ENCODE data around the gene ATP8A2. TPM values are rescaled to one million over a fixed set of nuclear protein-coding genes. Genes with fewer than 3 reads are reported as not detected.

ATP8A2 gene
- total and polyA plus RNA-seq, 2 donors: 1.1 to 1.5 TPM

- no peak overlapping the region for H3K4me3 ChIP-seq (ENCODE audit: low read length in 2 of 2)
- H3K4me1 ChIP-seq (ENCODE audit: control insufficient read depth in 2 of 2, insufficient read depth in 2 of 2, low read length in 2 of 2): peaks cover 0 to 23% of the 10 kb centered on the region in 2 donors
- no peaks in the 10 kb centered on the region for H3K9me3 ChIP-seq (ENCODE audit: control insufficient read depth in 2 of 2, insufficient read depth in 1 of 2, low read length in 1 of 2)
- H3K27ac ChIP-seq (ENCODE audit: low read depth in 1 of 2, low read length in 1 of 2): no peak overlapping the region
- no peak for DNase-seq (ENCODE audit: low read depth in 6 of 9, low spot score in 9 of 9)
- H3K36me3 ChIP-seq (ENCODE audit: control insufficient read depth in 2 of 2, insufficient read depth in 2 of 2, low read length in 1 of 2): no peaks in the 10 kb centered on the region
- H3K27me3 ChIP-seq (ENCODE audit: control insufficient read depth in 2 of 2, insufficient read depth in 1 of 2, low read length in 1 of 2): peaks cover 0 to 2% of the 10 kb centered on the region in 2 donors
- 87% methylated on average over 6 of the region's 6 CpGs for WGBS
Observed at GRCh38 chr13:26017932-26018665, 646.3 kb downstream of the ATP8A2 start.

- Histone ChIP-seq H3K27me3 (ENCODE audit: control insufficient read depth in 2 of 2, insufficient read depth in 1 of 2, low read length in 1 of 2) (peaks cover 0 to 5% of the 10 kb centered on the region in 2 donors), H3K4me3 (ENCODE audit: low read length in 2 of 2) (no peak overlapping the region), H3K9me3 (ENCODE audit: control insufficient read depth in 2 of 2, insufficient read depth in 1 of 2, low read length in 1 of 2) (no peaks in the 10 kb centered on the region), H3K4me1 (ENCODE audit: control insufficient read depth in 2 of 2, insufficient read depth in 2 of 2, low read length in 2 of 2) (peaks cover 0 to 20% of the 10 kb centered on the region in 2 donors), H3K27ac (ENCODE audit: low read depth in 1 of 2, low read length in 1 of 2) (no peak overlapping the region), H3K36me3 (ENCODE audit: control insufficient read depth in 2 of 2, insufficient read depth in 2 of 2, low read length in 1 of 2) (no peaks in the 10 kb centered on the region)
- DNase-seq (ENCODE audit: low read depth in 6 of 9, low spot score in 9 of 9): no peak
- WGBS: 91% methylated on average over 7 of the region's 7 CpGs
Observed at GRCh38 chr13:26019251-26019650, 647.5 kb downstream of the ATP8A2 start.

- no peak for DNase-seq (ENCODE audit: low read depth in 6 of 9, low spot score in 9 of 9)
- H3K27me3 ChIP-seq (ENCODE audit: control insufficient read depth in 2 of 2, insufficient read depth in 1 of 2, low read length in 1 of 2): peaks cover 0 to 13% of the 10 kb centered on the region in 2 donors
- H3K4me1 ChIP-seq (ENCODE audit: control insufficient read depth in 2 of 2, insufficient read depth in 2 of 2, low read length in 2 of 2): peaks cover 0 to 20% of the 10 kb centered on the region in 2 donors
- WGBS: 70% methylated on average over 22 of the region's 22 CpGs
- no peaks in the 10 kb centered on the region for H3K36me3 ChIP-seq (ENCODE audit: control insufficient read depth in 2 of 2, insufficient read depth in 2 of 2, low read length in 1 of 2)
- no peak overlapping the region for H3K4me3 ChIP-seq (ENCODE audit: low read length in 2 of 2)
- H3K9me3 ChIP-seq (ENCODE audit: control insufficient read depth in 2 of 2, insufficient read depth in 1 of 2, low read length in 1 of 2): no peaks in the 10 kb centered on the region
- no peak overlapping the region for H3K27ac ChIP-seq (ENCODE audit: low read depth in 1 of 2, low read length in 1 of 2)
Observed at GRCh38 chr13:26019881-26020870, 648.4 kb downstream of the ATP8A2 start.

GRCh38 chr13:26020891-26021290 is 649.1 kb downstream of the ATP8A2 start:
- H3K27me3 ChIP-seq (ENCODE audit: control insufficient read depth in 2 of 2, insufficient read depth in 1 of 2, low read length in 1 of 2): peaks cover 0 to 16% of the 10 kb centered on the region in 2 donors
- no peak overlapping the region for H3K4me3 ChIP-seq (ENCODE audit: low read length in 2 of 2)
- 93% methylated on average over 7 of the region's 7 CpGs for WGBS
- no peak overlapping the region for H3K27ac ChIP-seq (ENCODE audit: low read depth in 1 of 2, low read length in 1 of 2)
- no peak for DNase-seq (ENCODE audit: low read depth in 6 of 9, low spot score in 9 of 9)
- no peaks in the 10 kb centered on the region for H3K36me3 ChIP-seq (ENCODE audit: control insufficient read depth in 2 of 2, insufficient read depth in 2 of 2, low read length in 1 of 2)
- H3K4me1 ChIP-seq (ENCODE audit: control insufficient read depth in 2 of 2, insufficient read depth in 2 of 2, low read length in 2 of 2): peaks cover 0 to 20% of the 10 kb centered on the region in 2 donors
- no peaks in the 10 kb centered on the region for H3K9me3 ChIP-seq (ENCODE audit: control insufficient read depth in 2 of 2, insufficient read depth in 1 of 2, low read length in 1 of 2)

- H3K36me3 ChIP-seq (ENCODE audit: control insufficient read depth in 2 of 2, insufficient read depth in 2 of 2, low read length in 1 of 2): no peaks in the 10 kb centered on the region
- no peak overlapping the region for H3K4me3 ChIP-seq (ENCODE audit: low read length in 2 of 2)
- 85% methylated on average over 2 of the region's 2 CpGs for WGBS
- peaks cover 0 to 20% of the 10 kb centered on the region in 2 donors for H3K4me1 ChIP-seq (ENCODE audit: control insufficient read depth in 2 of 2, insufficient read depth in 2 of 2, low read length in 2 of 2)
- H3K27ac ChIP-seq (ENCODE audit: low read depth in 1 of 2, low read length in 1 of 2): no peak overlapping the region
- DNase-seq (ENCODE audit: low read depth in 6 of 9, low spot score in 9 of 9): no peak
- peaks cover 0 to 19% of the 10 kb centered on the region in 2 donors for H3K27me3 ChIP-seq (ENCODE audit: control insufficient read depth in 2 of 2, insufficient read depth in 1 of 2, low read length in 1 of 2)
- H3K9me3 ChIP-seq (ENCODE audit: control insufficient read depth in 2 of 2, insufficient read depth in 1 of 2, low read length in 1 of 2): no peaks in the 10 kb centered on the region
Observed at GRCh38 chr13:26021516-26021915, 649.7 kb downstream of the ATP8A2 start.

GRCh38 chr13:26021956-26022355 is 650.2 kb downstream of the ATP8A2 start:
- no peaks in the 10 kb centered on the region for H3K36me3 ChIP-seq (ENCODE audit: control insufficient read depth in 2 of 2, insufficient read depth in 2 of 2, low read length in 1 of 2)
- H3K4me3 ChIP-seq (ENCODE audit: low read length in 2 of 2): no peak overlapping the region
- peaks cover 0 to 19% of the 10 kb centered on the region in 2 donors for H3K27me3 ChIP-seq (ENCODE audit: control insufficient read depth in 2 of 2, insufficient read depth in 1 of 2, low read length in 1 of 2)
- H3K4me1 ChIP-seq (ENCODE audit: control insufficient read depth in 2 of 2, insufficient read depth in 2 of 2, low read length in 2 of 2): peaks cover 0 to 20% of the 10 kb centered on the region in 2 donors
- no peaks in the 10 kb centered on the region for H3K9me3 ChIP-seq (ENCODE audit: control insufficient read depth in 2 of 2, insufficient read depth in 1 of 2, low read length in 1 of 2)
- DNase-seq (ENCODE audit: low read depth in 6 of 9, low spot score in 9 of 9): no peak
- no peak overlapping the region for H3K27ac ChIP-seq (ENCODE audit: low read depth in 1 of 2, low read length in 1 of 2)
- 89% methylated on average over 3 of the region's 3 CpGs for WGBS

GRCh38 chr13:26022538-26023292 is 650.9 kb downstream of the ATP8A2 start:
- Histone ChIP-seq H3K4me1 (ENCODE audit: control insufficient read depth in 2 of 2, insufficient read depth in 2 of 2, low read length in 2 of 2) (peaks cover 0 to 12% of the 10 kb centered on the region in 2 donors), H3K4me3 (ENCODE audit: low read length in 2 of 2) (no peak overlapping the region), H3K27ac (ENCODE audit: low read depth in 1 of 2, low read length in 1 of 2) (no peak overlapping the region), H3K36me3 (ENCODE audit: control insufficient read depth in 2 of 2, insufficient read depth in 2 of 2, low read length in 1 of 2) (no peaks in the 10 kb centered on the region), H3K27me3 (ENCODE audit: control insufficient read depth in 2 of 2, insufficient read depth in 1 of 2, low read length in 1 of 2) (peaks cover 0 to 19% of the 10 kb centered on the region in 2 donors), H3K9me3 (ENCODE audit: control insufficient read depth in 2 of 2, insufficient read depth in 1 of 2, low read length in 1 of 2) (no peaks in the 10 kb centered on the region)
- 94% methylated on average over 13 of the region's 13 CpGs for WGBS
- DNase-seq (ENCODE audit: low read depth in 6 of 9, low spot score in 9 of 9): no peak

GRCh38 chr13:26024558-26024957 is 652.8 kb downstream of the ATP8A2 start:
- no peak overlapping the region for H3K27ac ChIP-seq (ENCODE audit: low read depth in 1 of 2, low read length in 1 of 2)

More at GRCh38 chr13:26024558-26024957, 652.8 kb downstream of the ATP8A2 start:
- Histone ChIP-seq H3K27me3 (ENCODE audit: control insufficient read depth in 2 of 2, insufficient read depth in 1 of 2, low read length in 1 of 2) (peaks cover 0 to 19% of the 10 kb centered on the region in 2 donors), H3K4me1 (ENCODE audit: control insufficient read depth in 2 of 2, insufficient read depth in 2 of 2, low read length in 2 of 2) (peaks cover 0 to 7% of the 10 kb centered on the region in 2 donors), H3K4me3 (ENCODE audit: low read length in 2 of 2) (no peak overlapping the region), H3K36me3 (ENCODE audit: control insufficient read depth in 2 of 2, insufficient read depth in 2 of 2, low read length in 1 of 2) (no peaks in the 10 kb centered on the region), H3K9me3 (ENCODE audit: control insufficient read depth in 2 of 2, insufficient read depth in 1 of 2, low read length in 1 of 2) (no peaks in the 10 kb centered on the region)
- 80% methylated on average over 9 of the region's 9 CpGs for WGBS
- DNase-seq (ENCODE audit: low read depth in 6 of 9, low spot score in 9 of 9): no peak
